Anterior cingulate cortex (tissue), 58 donors: ENCODE results near the gene ZNF195.
"Not testable (repeated sequence)": the region's sequence is repeated elsewhere in the genome, so short reads cannot be mapped to it uniquely, and the experiment has no call there.

Experiments used
- DNase-seq, 58 donors: peaks; one replicate each; lab custom pipeline; 2025; lab: John Stamatoyannopoulos, UW

The ZNF195 gene

GRCh38 chr11:3404076-3404925, 25.4 kb upstream of the ZNF195 start:
- not testable (repeated sequence) for DNase-seq

- DNase-seq: not testable (repeated sequence)
Measured at GRCh38 chr11:3402861-3403250, 23.9 kb upstream of the ZNF195 start.

GRCh38 chr11:3402181-3402860, 23.4 kb upstream of the ZNF195 start:
- not testable (repeated sequence) for DNase-seq

- DNase-seq: not testable (repeated sequence)
Measured at GRCh38 chr11:3401052-3401451, 22.1 kb upstream of the ZNF195 start.

GRCh38 chr11:3398509-3398908, 19.6 kb upstream of the ZNF195 start:
- not testable (repeated sequence) for DNase-seq

GRCh38 chr11:3398106-3398505, 19.2 kb upstream of the ZNF195 start:
- DNase-seq: not testable (repeated sequence)

- DNase-seq: not testable (repeated sequence)
Measured at GRCh38 chr11:3397210-3397609, 18.3 kb upstream of the ZNF195 start.

GRCh38 chr11:3395468-3395867, 16.5 kb upstream of the ZNF195 start:
- not testable (repeated sequence) for DNase-seq

- DNase-seq: not testable (repeated sequence)
Measured at GRCh38 chr11:3394956-3395355, 16.0 kb upstream of the ZNF195 start.

- DNase-seq: not testable (repeated sequence)
Measured at GRCh38 chr11:3393450-3393849, 14.5 kb upstream of the ZNF195 start.

- no peak for DNase-seq
Measured at GRCh38 chr11:3382613-3383285, 3.8 kb upstream of the ZNF195 start.

- no peak for DNase-seq
Measured at GRCh38 chr11:3381794-3382193, 2.8 kb upstream of the ZNF195 start.

GRCh38 chr11:3380706-3381545, 2.0 kb upstream of the ZNF195 start:
- DNase-seq: no peak

GRCh38 chr11:3375552-3375951, 3.4 kb downstream of the ZNF195 start:
- DNase-seq: no peak

GRCh38 chr11:3370311-3370870, 8.6 kb downstream of the ZNF195 start:
- DNase-seq: no peak

GRCh38 chr11:3369366-3369765, 9.6 kb downstream of the ZNF195 start:
- no peak for DNase-seq

GRCh38 chr11:3368199-3368598, 10.7 kb downstream of the ZNF195 start:
- DNase-seq: no peak

GRCh38 chr11:3367221-3367620, 11.7 kb downstream of the ZNF195 start:
- DNase-seq: no peak

GRCh38 chr11:3359092-3359824, 19.7 kb downstream of the ZNF195 start:
- no peak for DNase-seq
